Mononuclear cell (primary cell): Measurements from ENCODE around the gene ENPP3. TPM values are rescaled to one million over a fixed set of nuclear protein-coding genes. Genes with fewer than 3 reads are reported as not detected.

Experiments
- H3K27me3 ChIP-seq: 2 replicates; pipeline ENCODE4 v1.6.0; 2011; ENCODE audit warnings: low read length, control low read depth; ENCODE audit not compliant: insufficient read depth
- H3K4me1 ChIP-seq: 2 replicates; pipeline ENCODE4 v1.5.1; 2011; ENCODE audit warnings: mild to moderate bottlenecking, low read length, control low read depth; ENCODE audit not compliant: insufficient read depth
- H3K4me3 ChIP-seq: 2 replicates; pipeline ENCODE4 v1.5.1; 2011; ENCODE audit warnings: mild to moderate bottlenecking, low read length, moderate library complexity
- H3K9me3 ChIP-seq: 2 replicates; pipeline ENCODE4 v1.5.1; 2011; ENCODE audit warnings: low read depth, mild to moderate bottlenecking, control low read depth, low read length
- total RNA-seq: library from RNA; depleted of rRNA; stranded (reverse); fragments of >200 nt; gene quantifications from one replicate; pipeline ENCODE4 v1.2.3, GENCODE V29; 2012

ENPP3 gene
- total RNA-seq, 1 donor = 0.73 TPM

GRCh38 chr6:131795366-131795765 lies 158.3 kb downstream of the ENPP3 start:
- Histone ChIP-seq H3K27me3 (peaks cover 23% of the 10 kb centered on the region), H3K4me3 (no peak overlapping the region), H3K4me1 (no peaks in the 10 kb centered on the region), H3K9me3 (peaks cover 13% of the 10 kb centered on the region)

Other genes with a start within 250 kb of the ENPP3 start
- not detected for gene ARG1, start 64.1 kb upstream of the ENPP3 start, total RNA-seq
- 106 TPM for gene MED23, start 9.1 kb upstream of the ENPP3 start, total RNA-seq
- gene OR2A4, start 64.1 kb downstream of the ENPP3 start, total RNA-seq = 0.21 TPM
- not detected for gene CTAGE9, start 73.7 kb downstream of the ENPP3 start, total RNA-seq
- gene ENPP1, start 170.7 kb downstream of the ENPP3 start, total RNA-seq = 0.21 TPM